Transverse colon (tissue), 4 donors: ENCODE data around the gene ABCA1.

Experiments used
- CTCF ChIP-seq, 5 experiments: fragments of 200-600 bp in 3 of 5; fragments of 450-650 bp in 2 of 5; sonication (generic) in 3 of 5; IDR thresholded peaks; 1 replicate in 2 of 5; 2 replicates in 3 of 5; pipeline ENCODE4 v1.5.1; 2016 to 2017; ENCODE audit warnings: antibody characterized with exemption in 5 of 5, inconsistent platforms in 3 of 5, mild to moderate bottlenecking in 2 of 5, moderate library complexity in 1 of 5
- POLR2AphosphoS5 ChIP-seq, 3 donors: sonication (generic); formaldehyde crosslinking; IDR thresholded peaks; one replicate each; pipeline ENCODE4 v1.6.1; 2016; ENCODE audit warnings: antibody characterized with exemption in 3 of 3

- TF ChIP-seq POLR2AphosphoS5 (IDR thresholded peaks at IDR 0.05): no peak
- no peak for TF ChIP-seq CTCF (IDR thresholded peaks at IDR 0.05)
Measured at GRCh38 chr9:104779946-104780535, 147.9 kb downstream of the ABCA1 start.
